ENCODE results near the gene TNK2.

The TNK2 gene

GRCh38 chr3:195884691-195885035, 23.7 kb downstream of the TNK2 start:
- Histone ChIP-seq H3K9ac (peak overlapping the region; percentile 73; the same call in 1 of the 2 replicates), H3K36me3 (peaks cover 44% of the 10 kb centered on the region), H3K4me2 (peak overlapping the region; percentile 94), H4K20me1 (peaks cover 43% of the 10 kb centered on the region), H3K27ac (peak overlapping the region; percentile 73), H3K4me3 (peak overlapping the region; percentile 51), H3K9me3 (no peaks in the 10 kb centered on the region), H3K4me1 (peaks cover 75% of the 10 kb centered on the region), H3K27me3 (no peaks in the 10 kb centered on the region)
- TF ChIP-seq Cebpa-rat (IDR thresholded peaks at IDR 0.05): no peak

- no peak overlapping the region for H3K27ac ChIP-seq
- TF ChIP-seq Cebpa-rat (IDR thresholded peaks at IDR 0.05): no peak
- H3K4me3 ChIP-seq: no peak overlapping the region
- no peaks in the 10 kb centered on the region for H3K27me3 ChIP-seq
- H3K9ac ChIP-seq: no peak overlapping the region
- H3K9me3 ChIP-seq: no peaks in the 10 kb centered on the region
- peaks cover 66% of the 10 kb centered on the region for H3K4me1 ChIP-seq
- H3K4me2 ChIP-seq: peak overlapping the region; percentile 94
- H4K20me1 ChIP-seq: peaks cover 35% of the 10 kb centered on the region
- peaks cover 53% of the 10 kb centered on the region for H3K36me3 ChIP-seq
These were observed 24.6 kb downstream of the TNK2 start for GRCh38 chr3:195883801-195884200.

DNA sequence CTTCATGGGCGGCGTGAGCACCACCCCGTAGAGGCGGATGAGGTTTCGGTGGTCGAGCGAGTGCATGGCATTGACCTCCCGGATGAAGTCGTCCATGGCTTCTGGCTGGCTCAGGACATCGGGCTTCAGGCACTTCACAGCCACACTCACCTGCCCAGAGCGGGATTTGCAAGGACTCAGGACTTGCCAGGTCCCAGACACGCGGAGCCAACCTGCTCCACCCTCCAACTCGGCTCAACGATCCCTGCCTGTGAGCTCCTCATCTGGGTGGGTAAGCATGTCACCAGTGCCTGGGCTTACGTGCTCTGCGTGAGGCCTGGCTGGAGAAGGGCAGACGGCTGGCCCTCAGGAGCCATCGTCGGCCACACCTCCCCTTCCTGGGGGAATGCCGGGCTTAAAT, 25.2 kb downstream of the TNK2 start:
- Histone ChIP-seq H4K20me1 (peaks cover 30% of the 10 kb centered on the region), H3K27ac (0 out of 2 replicates have a peak overlapping the region, but pooled peaks have one; percentile 7), H3K27me3 (no peaks in the 10 kb centered on the region), H3K4me2 (peak overlapping the region; percentile 94), H3K9ac (no peak overlapping the region), H3K4me3 (no peak overlapping the region), H3K4me1 (peaks cover 65% of the 10 kb centered on the region), H3K36me3 (peaks cover 56% of the 10 kb centered on the region), H3K9me3 (no peaks in the 10 kb centered on the region)
- TF ChIP-seq Cebpa-rat (IDR thresholded peaks at IDR 0.05): no peak

GRCh38 chr3:195882002-195882441, 26.3 kb downstream of the TNK2 start:
- Histone ChIP-seq H3K27me3 (no peaks in the 10 kb centered on the region), H3K27ac (no peak overlapping the region), H3K9me3 (no peaks in the 10 kb centered on the region), H3K4me1 (peaks cover 65% of the 10 kb centered on the region), H3K36me3 (peaks cover 61% of the 10 kb centered on the region), H3K4me2 (no peak overlapping the region), H3K4me3 (no peak overlapping the region), H4K20me1 (peaks cover 37% of the 10 kb centered on the region), H3K9ac (no peak overlapping the region)
- no peak for TF ChIP-seq Cebpa-rat (IDR thresholded peaks at IDR 0.05)

DNA sequence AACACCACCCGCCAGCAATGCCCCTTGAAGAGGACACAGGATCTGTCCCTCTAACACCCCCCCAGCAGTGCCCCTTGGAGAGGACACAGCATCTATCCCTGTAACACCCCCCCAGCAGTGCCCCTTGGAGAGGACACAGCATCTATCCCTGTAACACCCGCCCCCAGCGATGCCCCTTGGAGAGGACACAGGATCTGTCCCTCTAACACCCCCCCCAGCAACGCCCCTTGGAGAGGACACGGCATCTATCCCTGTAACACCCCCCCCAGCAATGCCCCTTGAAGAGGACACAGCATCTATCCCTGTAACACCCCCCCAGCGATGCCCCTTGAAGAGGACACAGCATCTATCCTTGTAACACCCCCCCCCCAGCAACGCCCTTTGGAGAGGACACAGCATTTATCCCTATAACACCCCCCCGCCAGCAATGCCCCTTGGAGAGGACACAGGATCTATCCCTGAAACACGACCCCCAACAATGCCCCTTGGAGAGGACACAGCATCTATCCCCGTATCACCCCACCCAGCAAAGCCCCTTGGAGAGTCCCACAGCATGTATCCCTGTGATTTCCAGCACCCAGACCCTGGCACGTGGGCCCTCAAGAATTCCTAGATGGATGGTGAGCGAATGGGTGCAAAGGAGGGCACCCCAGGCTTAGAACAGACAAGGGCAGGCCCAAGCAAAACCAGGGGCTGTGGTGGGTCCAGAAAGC, 26.9 kb downstream of the TNK2 start:
- H3K27ac ChIP-seq: no peak overlapping the region
- no peaks in the 10 kb centered on the region for H3K9me3 ChIP-seq
- peaks cover 37% of the 10 kb centered on the region for H4K20me1 ChIP-seq
- H3K27me3 ChIP-seq: no peaks in the 10 kb centered on the region
- no peak overlapping the region for H3K4me2 ChIP-seq
- H3K4me3 ChIP-seq: no peak overlapping the region
- peaks cover 67% of the 10 kb centered on the region for H3K36me3 ChIP-seq
- H3K4me1 ChIP-seq: peaks cover 65% of the 10 kb centered on the region
- H3K9ac ChIP-seq: no peak overlapping the region
- TF ChIP-seq Cebpa-rat (IDR thresholded peaks at IDR 0.05): no peak

- H3K36me3 ChIP-seq: peaks cover 79% of the 10 kb centered on the region
These were observed 28.3 kb downstream of the TNK2 start for GRCh38 chr3:195880037-195880431.

DNA sequence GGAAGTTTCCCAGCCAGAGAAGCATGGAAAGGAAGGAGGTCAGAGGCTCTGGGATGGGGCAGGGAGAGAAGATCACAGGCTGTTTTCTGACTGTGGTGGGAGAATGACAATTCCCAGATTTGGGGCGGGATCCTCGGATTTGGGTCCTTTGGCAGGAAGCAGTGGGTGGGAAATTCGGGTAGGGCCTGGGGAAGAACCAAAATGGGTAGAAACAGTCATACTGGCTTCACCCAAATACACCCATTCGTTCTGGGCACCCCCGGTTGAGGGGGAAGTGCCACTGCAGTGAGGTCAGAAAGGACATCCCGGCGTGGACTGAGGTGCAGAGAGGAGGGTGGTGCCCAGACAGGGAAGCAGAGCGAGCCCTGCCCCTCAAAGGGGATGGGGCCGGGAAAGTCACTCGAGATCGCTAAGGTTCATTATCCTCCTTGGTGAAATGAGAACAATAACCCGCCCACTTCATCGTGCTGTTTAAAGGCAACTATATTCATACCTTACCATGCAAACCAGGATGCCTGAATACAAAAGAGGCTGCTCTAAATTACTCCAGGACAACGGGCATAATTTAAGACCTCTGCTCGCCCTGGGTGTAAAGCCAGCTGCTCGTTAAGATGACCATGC, 28.8 kb downstream of the TNK2 start:
- no peak overlapping the region for H3K9ac ChIP-seq
- H3K4me3 ChIP-seq: no peak overlapping the region
- peaks cover 32% of the 10 kb centered on the region for H4K20me1 ChIP-seq
- H3K27me3 ChIP-seq: no peaks in the 10 kb centered on the region
- no peaks in the 10 kb centered on the region for H3K9me3 ChIP-seq
- H3K27ac ChIP-seq: no peak overlapping the region
- peaks cover 51% of the 10 kb centered on the region for H3K4me1 ChIP-seq
- peaks cover 75% of the 10 kb centered on the region for H3K36me3 ChIP-seq
- no peak overlapping the region for H3K4me2 ChIP-seq
- no peak for TF ChIP-seq Cebpa-rat (IDR thresholded peaks at IDR 0.05)

More at GRCh38 chr3:195880037-195880431, 28.3 kb downstream of the TNK2 start:
- Histone ChIP-seq H3K9me3 (no peaks in the 10 kb centered on the region), H3K27me3 (no peaks in the 10 kb centered on the region), H4K20me1 (peaks cover 37% of the 10 kb centered on the region), H3K4me1 (peaks cover 56% of the 10 kb centered on the region), H3K27ac (no peak overlapping the region), H3K4me3 (no peak overlapping the region), H3K9ac (no peak overlapping the region), H3K4me2 (no peak overlapping the region)
- TF ChIP-seq Cebpa-rat (IDR thresholded peaks at IDR 0.05): no peak

DNA sequence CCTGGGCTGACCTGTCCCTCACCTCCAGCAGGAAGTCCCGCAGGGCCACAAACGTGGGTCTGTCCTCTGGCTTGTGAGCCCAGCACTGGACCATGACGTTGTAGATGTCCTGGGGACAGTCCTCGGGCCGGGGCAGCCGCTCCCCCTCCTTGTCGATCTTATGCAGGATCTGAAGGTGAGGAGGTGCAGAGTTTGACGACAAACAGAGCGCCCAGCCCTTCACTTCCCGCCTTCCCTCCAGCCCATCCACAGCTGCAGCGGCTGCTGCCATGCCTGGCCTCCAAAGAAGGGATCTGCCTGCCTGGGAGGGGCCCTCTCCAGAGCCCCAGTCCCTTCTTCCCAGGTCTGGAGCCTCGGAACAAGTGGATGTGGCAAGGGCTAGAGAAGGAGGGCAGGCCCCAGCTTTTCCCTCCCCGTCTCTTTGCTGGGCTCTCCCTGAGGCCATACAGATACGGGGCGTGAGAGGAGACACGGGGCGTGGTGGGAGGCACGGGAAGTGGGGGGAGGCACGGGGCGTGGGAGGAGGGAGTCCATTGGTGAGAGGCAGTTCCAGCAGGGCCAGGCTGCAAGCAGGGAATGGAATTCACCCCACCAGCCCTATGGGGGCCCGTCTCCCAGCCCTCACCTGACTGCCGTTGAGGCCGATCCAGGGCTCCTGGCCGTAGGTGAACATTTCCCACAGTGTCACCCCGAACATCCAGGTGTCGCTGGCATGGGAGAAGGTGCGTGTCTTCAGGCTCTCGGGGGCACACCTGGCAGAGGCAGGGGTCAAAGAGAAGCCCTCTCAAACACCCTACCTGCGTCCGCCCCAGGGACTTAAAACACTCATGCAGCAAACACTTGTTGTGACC, 29.7 kb downstream of the TNK2 start:
- H3K27ac ChIP-seq: 0 out of 2 replicates have a peak overlapping the region, but pooled peaks have one; percentile 60
- H3K4me3 ChIP-seq: no peak overlapping the region
- H3K4me1 ChIP-seq: peaks cover 42% of the 10 kb centered on the region
- peak overlapping the region; percentile 68; the same call in 1 of the 2 replicates for H3K4me2 ChIP-seq
- peaks cover 79% of the 10 kb centered on the region for H3K36me3 ChIP-seq
- peaks cover 37% of the 10 kb centered on the region for H4K20me1 ChIP-seq
- H3K9me3 ChIP-seq: no peaks in the 10 kb centered on the region
- H3K9ac ChIP-seq: peak overlapping the region; percentile 19; the same call in 1 of the 2 replicates
- no peaks in the 10 kb centered on the region for H3K27me3 ChIP-seq
- TF ChIP-seq Cebpa-rat (IDR thresholded peaks at IDR 0.05): no peak

GRCh38 chr3:195877767-195878423, 30.5 kb downstream of the TNK2 start:
- H3K27me3 ChIP-seq: no peaks in the 10 kb centered on the region
- H3K4me1 ChIP-seq: peaks cover 35% of the 10 kb centered on the region
- peaks cover 78% of the 10 kb centered on the region for H3K36me3 ChIP-seq
- TF ChIP-seq Cebpa-rat (IDR thresholded peaks at IDR 0.05): no peak
- H3K27ac ChIP-seq: peak overlapping the region; percentile 60
- H4K20me1 ChIP-seq: peaks cover 44% of the 10 kb centered on the region
- no peak overlapping the region for H3K4me3 ChIP-seq
- H3K9ac ChIP-seq: no peak overlapping the region; the same call in 1 of the 2 replicates
- peak overlapping the region; percentile 68 for H3K4me2 ChIP-seq
- H3K9me3 ChIP-seq: no peaks in the 10 kb centered on the region

Measured in BLaER1 (cell line).